GM06990 (cell line): ENCODE data around the gene DGKB.
"Not testable (repeated sequence)": the region's sequence is repeated elsewhere in the genome, so short reads cannot be mapped to it uniquely, and the experiment has no call there.

Experiments
- DNase-seq: peaks from one replicate; pipeline ENCODE4 v3.0.0-alpha.2; 2011; ENCODE audit not compliant: insufficient read length; ENCODE audit errors: extremely low read depth
- H3K27me3 ChIP-seq: replicated peaks from 2 replicates; pipeline ENCODE4 v1.6.0; 2011; ENCODE audit warnings: low read length; ENCODE audit not compliant: control insufficient read depth, insufficient read depth
- H3K36me3 ChIP-seq: 2 replicates; pipeline ENCODE4 v1.5.1; 2011; ENCODE audit warnings: low read length; ENCODE audit not compliant: control insufficient read depth, insufficient read depth
- H3K4me3 ChIP-seq: replicated peaks from 2 replicates; pipeline ENCODE4 v1.5.1; 2011; ENCODE audit warnings: low read depth, mild to moderate bottlenecking, control low read depth, low read length
- TF ChIP-seq, protein P1 (sequence below): IDR thresholded peaks from 2 replicates; pipeline ENCODE4 v1.5.1; 2011; ENCODE audit warnings: low read length, control low read depth, mild to moderate bottlenecking, inconsistent platforms; ENCODE audit not compliant: insufficient read depth, poor library complexity, severe bottlenecking

Gene DGKB

DNA sequence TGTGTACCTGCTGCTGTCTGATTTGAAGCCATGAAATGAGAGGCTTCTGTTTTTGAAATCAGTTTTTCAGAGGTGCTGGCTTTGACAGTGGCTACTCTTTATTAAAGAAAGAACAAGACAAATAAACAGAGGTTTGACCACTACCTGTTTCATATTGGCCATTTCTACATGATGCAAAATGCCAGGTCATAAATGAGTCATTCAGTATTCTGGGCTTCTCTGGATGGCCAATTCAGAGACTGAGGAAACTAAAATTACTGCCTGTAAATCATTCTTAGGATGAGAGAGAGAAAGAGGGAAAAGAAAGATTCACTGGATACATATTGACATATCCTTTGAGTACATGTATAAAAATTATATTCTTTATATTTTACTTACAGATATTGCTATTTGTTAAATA lies 609.8 kb downstream of the DGKB start:
- H3K4me3 ChIP-seq, result no peak overlapping the region
- H3K27me3 ChIP-seq, result no peaks in the 10 kb centered on the region
- no peaks in the 10 kb centered on the region for H3K36me3 ChIP-seq
- no peak for DNase-seq
- TF ChIP-seq, protein P1, sequence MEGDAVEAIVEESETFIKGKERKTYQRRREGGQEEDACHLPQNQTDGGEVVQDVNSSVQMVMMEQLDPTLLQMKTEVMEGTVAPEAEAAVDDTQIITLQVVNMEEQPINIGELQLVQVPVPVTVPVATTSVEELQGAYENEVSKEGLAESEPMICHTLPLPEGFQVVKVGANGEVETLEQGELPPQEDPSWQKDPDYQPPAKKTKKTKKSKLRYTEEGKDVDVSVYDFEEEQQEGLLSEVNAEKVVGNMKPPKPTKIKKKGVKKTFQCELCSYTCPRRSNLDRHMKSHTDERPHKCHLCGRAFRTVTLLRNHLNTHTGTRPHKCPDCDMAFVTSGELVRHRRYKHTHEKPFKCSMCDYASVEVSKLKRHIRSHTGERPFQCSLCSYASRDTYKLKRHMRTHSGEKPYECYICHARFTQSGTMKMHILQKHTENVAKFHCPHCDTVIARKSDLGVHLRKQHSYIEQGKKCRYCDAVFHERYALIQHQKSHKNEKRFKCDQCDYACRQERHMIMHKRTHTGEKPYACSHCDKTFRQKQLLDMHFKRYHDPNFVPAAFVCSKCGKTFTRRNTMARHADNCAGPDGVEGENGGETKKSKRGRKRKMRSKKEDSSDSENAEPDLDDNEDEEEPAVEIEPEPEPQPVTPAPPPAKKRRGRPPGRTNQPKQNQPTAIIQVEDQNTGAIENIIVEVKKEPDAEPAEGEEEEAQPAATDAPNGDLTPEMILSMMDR, result no peak

DNA sequence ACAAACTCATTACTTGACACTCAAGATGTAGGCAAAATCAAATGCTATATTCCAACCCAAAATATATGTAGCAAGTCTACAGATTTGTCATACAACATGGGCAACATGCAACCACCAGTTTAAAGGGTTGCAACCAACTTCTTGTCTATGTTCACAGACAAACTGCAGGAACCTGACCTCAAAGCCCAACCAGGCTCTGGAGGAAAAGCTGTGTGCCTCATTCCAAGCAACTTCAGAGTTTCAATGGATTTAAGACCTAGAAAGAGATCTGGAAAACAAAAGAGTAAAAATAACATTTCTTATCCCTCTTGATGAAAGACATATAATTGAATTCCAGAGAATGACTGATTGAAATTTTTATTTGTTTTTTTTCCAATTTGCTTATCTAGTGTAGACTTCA lies 612.6 kb downstream of the DGKB start:
- no peaks in the 10 kb centered on the region for H3K27me3 ChIP-seq
- no peak for DNase-seq
- H3K4me3 ChIP-seq, result no peak overlapping the region
- TF ChIP-seq, protein P1, result no peak
- H3K36me3 ChIP-seq, result no peaks in the 10 kb centered on the region

DNA sequence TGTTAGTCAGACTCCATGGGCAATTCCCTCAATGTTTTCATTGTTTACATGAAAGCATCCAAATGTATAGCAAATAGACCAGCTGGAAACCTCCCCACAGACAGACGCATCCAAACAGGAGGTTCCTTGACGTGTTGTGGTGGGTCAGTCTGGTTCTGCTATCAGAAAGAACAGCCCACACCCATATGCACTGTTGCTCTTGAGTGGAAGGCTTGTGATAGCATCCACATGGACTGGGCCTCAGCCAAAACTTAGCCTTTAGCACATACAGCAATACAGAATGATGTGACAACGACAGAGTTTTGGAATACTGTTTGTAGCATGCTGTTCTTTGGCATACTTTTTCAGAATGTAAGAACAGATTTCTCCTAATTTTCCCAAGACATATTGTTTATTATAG lies 613.9 kb downstream of the DGKB start:
- no peak for DNase-seq

DNA sequence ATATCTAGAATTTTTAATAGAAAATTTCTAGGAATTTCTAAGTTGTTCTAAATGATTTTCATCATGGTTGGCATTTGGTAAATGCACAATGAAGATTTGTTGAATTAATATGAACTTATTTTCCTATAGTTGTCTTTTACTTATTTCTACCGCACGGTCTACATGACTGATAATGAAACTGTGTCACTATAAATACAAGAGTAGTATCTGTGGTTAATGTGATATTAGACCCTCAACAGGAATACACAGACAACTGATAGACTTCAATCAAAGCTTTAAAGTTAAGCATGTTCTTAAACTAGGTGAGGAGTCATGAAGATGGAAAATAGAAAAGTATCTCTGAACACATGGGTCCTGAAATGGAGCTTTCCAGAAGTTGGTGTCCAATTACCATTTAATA lies 615.2 kb downstream of the DGKB start:
- Histone ChIP-seq H3K27me3 (no peaks in the 10 kb centered on the region), H3K4me3 (no peak overlapping the region), H3K36me3 (no peaks in the 10 kb centered on the region)
- no peak for DNase-seq
- TF ChIP-seq, protein P1, result no peak

More for the DNA sequence above, 613.9 kb downstream of the DGKB start:
- H3K4me3 ChIP-seq, result no peak overlapping the region
- TF ChIP-seq, protein P1, result no peak
- H3K27me3 ChIP-seq, result no peaks in the 10 kb centered on the region
- no peaks in the 10 kb centered on the region for H3K36me3 ChIP-seq

DNA sequence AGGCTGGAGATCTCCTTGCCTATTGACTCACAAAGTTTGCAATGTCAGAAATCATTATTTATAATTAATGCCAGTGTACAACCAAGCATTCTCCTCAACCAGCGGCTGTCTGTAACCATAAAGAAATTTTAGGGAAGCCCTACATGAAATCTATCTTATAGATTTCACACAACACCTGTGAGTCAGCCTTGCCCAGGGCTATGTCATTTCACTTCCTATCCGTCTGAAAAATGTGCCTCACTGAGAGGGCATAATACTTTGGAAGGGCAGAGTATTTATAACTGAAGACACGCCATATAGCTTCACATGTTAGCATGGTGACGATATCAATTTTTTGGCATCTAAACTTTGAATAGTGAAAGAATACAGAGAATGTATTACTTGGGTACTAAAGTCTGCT lies 616.5 kb downstream of the DGKB start:
- Histone ChIP-seq H3K36me3 (no peaks in the 10 kb centered on the region), H3K4me3 (no peak overlapping the region), H3K27me3 (no peaks in the 10 kb centered on the region)
- TF ChIP-seq, protein P1, result no peak
- DNase-seq, result no peak

DNA sequence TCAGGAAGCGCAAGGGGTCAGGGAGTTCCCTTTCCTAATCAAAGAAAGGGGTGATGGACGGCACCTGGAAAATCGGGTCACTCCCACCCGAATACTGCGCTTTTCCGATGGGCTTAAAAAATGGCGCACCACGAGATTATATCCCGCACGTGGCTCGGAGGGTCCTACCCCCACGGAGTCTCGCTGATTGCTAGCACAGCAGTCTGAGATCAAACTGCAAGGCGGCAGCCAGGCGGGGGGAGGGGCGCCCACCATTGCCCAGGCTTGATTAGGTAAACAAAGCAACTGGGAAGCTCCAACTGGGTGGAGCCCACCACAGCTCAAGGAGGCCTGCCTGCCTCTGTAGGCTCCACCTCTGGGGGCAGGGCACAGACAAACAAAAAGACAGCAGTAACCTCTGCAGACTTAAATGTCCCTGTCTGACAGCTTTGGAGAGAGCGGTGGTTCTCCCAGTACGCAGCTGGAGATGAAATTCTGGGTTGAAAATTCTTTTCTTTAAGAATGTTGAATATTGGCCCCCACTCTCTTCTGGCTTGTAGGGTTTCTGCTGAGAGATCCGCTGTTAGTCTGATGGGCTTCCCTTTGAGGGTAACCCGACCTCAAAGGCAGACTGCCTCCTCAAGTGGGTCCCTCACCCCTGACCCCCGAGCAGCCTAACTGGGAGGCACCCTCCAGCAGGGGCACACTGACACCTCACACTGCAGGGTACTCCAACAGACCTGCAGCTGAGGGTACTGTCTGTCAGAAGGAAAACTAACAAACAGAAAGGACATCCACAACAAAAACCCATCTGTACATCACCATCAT lies 623.3 kb downstream of the DGKB start:
- H3K36me3 ChIP-seq, H3K4me3 ChIP-seq, H3K27me3 ChIP-seq, DNase-seq: not testable (repeated sequence)
